ENCODE measurements around the gene MPL.

MPL gene

GRCh38 chr1:43302201-43302600 lies 35.4 kb upstream of the MPL start:
- H3K9me2 ChIP-seq (replicated peaks; ENCODE audit: control insufficient read depth, low read length) = no peaks in the 10 kb centered on the region
- H3K4me2 ChIP-seq (ENCODE audit: low read length) = no peak overlapping the region
- H3K4me3 ChIP-seq (ENCODE audit: low read length) = no peak overlapping the region
- 0 out of 2 replicates have a peak, but pooled peaks cover 3% of the 10 kb centered on the region for H3K27me3 ChIP-seq (ENCODE audit: control insufficient read depth, low read length)
- H3F3A ChIP-seq (ENCODE audit: control insufficient read depth, insufficient read depth) = no peaks in the 10 kb centered on the region
- H3K36me3 ChIP-seq (ENCODE audit: control insufficient read depth, low read length) = no peaks in the 10 kb centered on the region
- no peaks in the 10 kb centered on the region for H3K9me3 ChIP-seq (ENCODE audit: control insufficient read depth, insufficient read depth, low read length)
- H3K4me1 ChIP-seq (ENCODE audit: control insufficient read depth, low read length) = peaks cover 5% of the 10 kb centered on the region; the same call in 1 of the 2 replicates
- TF ChIP-seq, protein P1, sequence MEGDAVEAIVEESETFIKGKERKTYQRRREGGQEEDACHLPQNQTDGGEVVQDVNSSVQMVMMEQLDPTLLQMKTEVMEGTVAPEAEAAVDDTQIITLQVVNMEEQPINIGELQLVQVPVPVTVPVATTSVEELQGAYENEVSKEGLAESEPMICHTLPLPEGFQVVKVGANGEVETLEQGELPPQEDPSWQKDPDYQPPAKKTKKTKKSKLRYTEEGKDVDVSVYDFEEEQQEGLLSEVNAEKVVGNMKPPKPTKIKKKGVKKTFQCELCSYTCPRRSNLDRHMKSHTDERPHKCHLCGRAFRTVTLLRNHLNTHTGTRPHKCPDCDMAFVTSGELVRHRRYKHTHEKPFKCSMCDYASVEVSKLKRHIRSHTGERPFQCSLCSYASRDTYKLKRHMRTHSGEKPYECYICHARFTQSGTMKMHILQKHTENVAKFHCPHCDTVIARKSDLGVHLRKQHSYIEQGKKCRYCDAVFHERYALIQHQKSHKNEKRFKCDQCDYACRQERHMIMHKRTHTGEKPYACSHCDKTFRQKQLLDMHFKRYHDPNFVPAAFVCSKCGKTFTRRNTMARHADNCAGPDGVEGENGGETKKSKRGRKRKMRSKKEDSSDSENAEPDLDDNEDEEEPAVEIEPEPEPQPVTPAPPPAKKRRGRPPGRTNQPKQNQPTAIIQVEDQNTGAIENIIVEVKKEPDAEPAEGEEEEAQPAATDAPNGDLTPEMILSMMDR (IDR thresholded peaks at IDR 0.05; ENCODE audit: low read depth, low read length, poor library complexity, severe bottlenecking) = no peak
- no peak for TF ChIP-seq EZH2phosphoT487 (IDR thresholded peaks at IDR 0.05; ENCODE audit: borderline replicate concordance, low read length)
- no peaks in the 10 kb centered on the region for H3K79me2 ChIP-seq (ENCODE audit: control insufficient read depth, low read length)
- H4K20me1 ChIP-seq (ENCODE audit: control insufficient read depth, insufficient read depth, low read depth, low read length) = no peaks in the 10 kb centered on the region
- H3K27ac ChIP-seq (ENCODE audit: low read depth, low read length) = no peak overlapping the region

DNA sequence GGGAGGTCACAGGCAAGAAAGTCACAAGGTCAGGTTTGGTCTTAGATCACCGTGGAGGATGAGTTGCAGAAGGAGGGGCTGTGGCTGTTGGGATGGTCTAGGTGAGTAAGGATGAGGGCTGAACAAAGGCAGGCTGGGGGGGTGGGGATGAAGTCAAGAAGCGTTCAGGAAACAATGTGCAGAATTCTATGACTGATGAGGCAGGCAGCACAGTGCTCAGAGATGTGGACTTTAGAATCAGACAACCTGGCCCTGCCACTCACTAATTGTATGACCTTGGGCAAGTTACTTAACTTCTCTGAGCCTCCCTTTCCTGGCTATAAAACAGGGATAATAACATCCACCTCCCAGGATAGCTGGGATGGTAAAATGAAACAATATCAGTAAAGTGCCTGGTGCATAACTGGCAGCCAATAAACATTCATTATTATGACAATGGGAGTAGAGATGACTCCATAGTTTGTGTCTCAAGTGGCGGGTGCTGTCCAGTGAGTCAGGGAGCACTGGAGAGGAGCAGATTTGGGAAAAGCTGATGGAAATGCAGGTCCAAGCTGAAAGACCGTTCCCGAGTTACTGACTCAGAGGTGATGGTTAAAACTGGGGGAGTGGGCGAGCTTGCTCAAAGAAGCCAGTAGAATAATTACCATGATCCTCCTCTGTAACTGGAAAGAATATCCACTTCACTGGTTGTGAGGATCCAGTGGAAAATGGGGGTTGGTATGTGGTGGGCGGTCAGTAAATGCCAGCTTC lies 34.7 kb upstream of the MPL start:
- Histone ChIP-seq H3K4me1 (ENCODE audit: control insufficient read depth, low read length) (peaks cover 5% of the 10 kb centered on the region; the same call in 1 of the 2 replicates), H3K4me2 (ENCODE audit: low read length) (no peak overlapping the region), H3K9me2 (replicated peaks; ENCODE audit: control insufficient read depth, low read length) (no peaks in the 10 kb centered on the region), H3K4me3 (ENCODE audit: low read length) (no peak overlapping the region), H3K36me3 (ENCODE audit: control insufficient read depth, low read length) (no peaks in the 10 kb centered on the region), H3K27me3 (ENCODE audit: control insufficient read depth, low read length) (0 out of 2 replicates have a peak, but pooled peaks cover 3% of the 10 kb centered on the region), H3K79me2 (ENCODE audit: control insufficient read depth, low read length) (no peaks in the 10 kb centered on the region), H3K27ac (ENCODE audit: low read depth, low read length) (no peak overlapping the region), H3K9me3 (ENCODE audit: control insufficient read depth, insufficient read depth, low read length) (no peaks in the 10 kb centered on the region), H4K20me1 (ENCODE audit: control insufficient read depth, insufficient read depth, low read depth, low read length) (no peaks in the 10 kb centered on the region), H3F3A (ENCODE audit: control insufficient read depth, insufficient read depth) (no peaks in the 10 kb centered on the region)
- TF ChIP-seq EZH2phosphoT487 (IDR thresholded peaks at IDR 0.05; ENCODE audit: borderline replicate concordance, low read length) = no peak
- TF ChIP-seq, protein P1 (IDR thresholded peaks at IDR 0.05; ENCODE audit: low read depth, low read length, poor library complexity, severe bottlenecking) = no peak

DNA sequence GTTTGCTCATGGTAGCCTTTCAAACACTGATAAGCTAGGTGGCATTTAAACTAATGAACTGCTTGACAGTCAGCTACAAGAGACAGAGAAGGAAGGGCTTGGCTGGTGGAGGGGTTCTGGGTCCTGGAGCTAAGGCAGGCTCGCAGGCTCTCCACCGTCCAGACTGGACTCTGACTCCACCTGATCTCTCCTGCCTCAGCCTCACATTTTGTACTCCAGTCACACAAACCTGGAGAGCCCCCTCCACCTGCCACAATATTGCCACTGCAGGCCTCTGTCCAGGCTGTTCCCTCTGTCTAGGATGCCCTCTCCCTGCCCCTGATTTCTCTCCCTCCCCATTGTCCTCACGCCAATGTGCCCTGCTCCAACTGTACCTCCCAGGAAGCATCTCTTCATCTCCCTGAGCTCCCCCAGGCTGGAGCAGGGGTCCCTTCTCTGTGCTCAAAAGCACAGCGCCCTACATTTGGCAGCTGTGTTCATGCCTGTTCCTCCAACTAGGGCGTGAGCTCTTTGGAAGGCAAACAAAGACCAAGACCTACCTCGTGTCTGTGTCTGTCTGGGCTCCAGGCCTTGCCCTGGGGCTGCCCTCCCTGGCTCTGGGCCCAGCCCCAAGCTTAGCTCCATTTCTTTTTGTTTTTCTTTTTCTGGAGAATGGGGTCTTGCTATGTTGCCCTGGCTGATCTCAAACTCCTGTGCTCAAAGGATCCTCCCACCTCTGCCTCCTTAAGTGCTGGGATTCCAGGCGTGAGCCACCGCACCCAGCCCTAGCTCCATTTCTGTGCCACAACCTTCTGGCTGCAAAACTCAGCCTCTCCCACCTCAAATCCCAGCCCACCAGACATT lies 33.9 kb upstream of the MPL start:
- Histone ChIP-seq H3K27me3 (ENCODE audit: control insufficient read depth, low read length) (0 out of 2 replicates have a peak, but pooled peaks cover 3% of the 10 kb centered on the region), H3K4me3 (ENCODE audit: low read length) (no peak overlapping the region), H3K36me3 (ENCODE audit: control insufficient read depth, low read length) (no peaks in the 10 kb centered on the region), H4K20me1 (ENCODE audit: control insufficient read depth, insufficient read depth, low read depth, low read length) (no peaks in the 10 kb centered on the region), H3K4me1 (ENCODE audit: control insufficient read depth, low read length) (peaks cover 5% of the 10 kb centered on the region; the same call in 1 of the 2 replicates), H3K9me2 (replicated peaks; ENCODE audit: control insufficient read depth, low read length) (no peaks in the 10 kb centered on the region), H3K79me2 (ENCODE audit: control insufficient read depth, low read length) (no peaks in the 10 kb centered on the region), H3K4me2 (ENCODE audit: low read length) (no peak overlapping the region), H3K9me3 (ENCODE audit: control insufficient read depth, insufficient read depth, low read length) (no peaks in the 10 kb centered on the region), H3F3A (ENCODE audit: control insufficient read depth, insufficient read depth) (no peaks in the 10 kb centered on the region), H3K27ac (ENCODE audit: low read depth, low read length) (no peak overlapping the region)
- TF ChIP-seq, protein P1 (IDR thresholded peaks at IDR 0.05; ENCODE audit: low read depth, low read length, poor library complexity, severe bottlenecking) = no peak
- TF ChIP-seq EZH2phosphoT487 (IDR thresholded peaks at IDR 0.05; ENCODE audit: borderline replicate concordance, low read length) = no peak

All from DOHH2 (cell line).